ENCODE measurements around the gene ARMC10. TPM values are rescaled to one million over a fixed set of nuclear protein-coding genes. Genes with fewer than 3 reads are reported as not detected.

ARMC10 gene
- polyA plus RNA-seq, 1 donor = 33.9 TPM

Other genes starting within 250 kb of the ARMC10 start
- gene LRRC17, start 162.1 kb upstream of the ARMC10 start, polyA plus RNA-seq = 30.2 TPM
- 0.70 TPM for gene FBXL13, start 344 bp upstream of the ARMC10 start, polyA plus RNA-seq
- gene NAPEPLD, start 74.0 kb downstream of the ARMC10 start, polyA plus RNA-seq = 47.3 TPM
- gene PMPCB, start 222.3 kb downstream of the ARMC10 start, polyA plus RNA-seq = 90.5 TPM

Measured in large intestine (tissue), 1 donor.